Measurements from ENCODE around the gene OR6Y1.

OR6Y1 gene, protein sequence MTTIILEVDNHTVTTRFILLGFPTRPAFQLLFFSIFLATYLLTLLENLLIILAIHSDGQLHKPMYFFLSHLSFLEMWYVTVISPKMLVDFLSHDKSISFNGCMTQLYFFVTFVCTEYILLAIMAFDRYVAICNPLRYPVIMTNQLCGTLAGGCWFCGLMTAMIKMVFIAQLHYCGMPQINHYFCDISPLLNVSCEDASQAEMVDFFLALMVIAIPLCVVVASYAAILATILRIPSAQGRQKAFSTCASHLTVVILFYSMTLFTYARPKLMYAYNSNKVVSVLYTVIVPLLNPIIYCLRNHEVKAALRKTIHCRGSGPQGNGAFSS

DNA sequence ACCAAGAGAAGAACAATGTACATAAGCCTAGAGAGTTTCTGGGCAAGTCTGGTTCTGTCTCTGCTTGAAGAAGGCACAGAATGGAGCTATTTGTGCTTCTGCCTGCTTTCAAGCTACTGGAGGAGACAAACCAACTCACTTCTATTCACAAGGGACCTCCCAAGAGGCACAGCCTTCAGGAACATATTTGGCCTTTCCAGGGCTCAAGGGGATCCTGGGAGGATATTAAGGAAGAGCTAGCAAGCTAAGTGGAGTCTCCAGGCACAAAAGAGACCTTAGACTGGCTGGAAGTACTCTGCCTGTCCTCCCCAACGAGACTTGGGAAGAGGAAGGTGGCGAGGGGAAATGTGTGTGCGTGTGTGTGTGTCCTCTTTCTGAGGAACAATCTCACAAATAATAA is at the start of gene OR6Y1:
Gene OR6Y1, minus strand, starts transcription at position 54 of the 400 bp plus-strand sequence. CDS start 6,300 bp downstream, outside the sequence.
- TF ChIP-seq, protein P1, sequence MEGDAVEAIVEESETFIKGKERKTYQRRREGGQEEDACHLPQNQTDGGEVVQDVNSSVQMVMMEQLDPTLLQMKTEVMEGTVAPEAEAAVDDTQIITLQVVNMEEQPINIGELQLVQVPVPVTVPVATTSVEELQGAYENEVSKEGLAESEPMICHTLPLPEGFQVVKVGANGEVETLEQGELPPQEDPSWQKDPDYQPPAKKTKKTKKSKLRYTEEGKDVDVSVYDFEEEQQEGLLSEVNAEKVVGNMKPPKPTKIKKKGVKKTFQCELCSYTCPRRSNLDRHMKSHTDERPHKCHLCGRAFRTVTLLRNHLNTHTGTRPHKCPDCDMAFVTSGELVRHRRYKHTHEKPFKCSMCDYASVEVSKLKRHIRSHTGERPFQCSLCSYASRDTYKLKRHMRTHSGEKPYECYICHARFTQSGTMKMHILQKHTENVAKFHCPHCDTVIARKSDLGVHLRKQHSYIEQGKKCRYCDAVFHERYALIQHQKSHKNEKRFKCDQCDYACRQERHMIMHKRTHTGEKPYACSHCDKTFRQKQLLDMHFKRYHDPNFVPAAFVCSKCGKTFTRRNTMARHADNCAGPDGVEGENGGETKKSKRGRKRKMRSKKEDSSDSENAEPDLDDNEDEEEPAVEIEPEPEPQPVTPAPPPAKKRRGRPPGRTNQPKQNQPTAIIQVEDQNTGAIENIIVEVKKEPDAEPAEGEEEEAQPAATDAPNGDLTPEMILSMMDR (IDR thresholded peaks at IDR 0.05): no peak

DNA sequence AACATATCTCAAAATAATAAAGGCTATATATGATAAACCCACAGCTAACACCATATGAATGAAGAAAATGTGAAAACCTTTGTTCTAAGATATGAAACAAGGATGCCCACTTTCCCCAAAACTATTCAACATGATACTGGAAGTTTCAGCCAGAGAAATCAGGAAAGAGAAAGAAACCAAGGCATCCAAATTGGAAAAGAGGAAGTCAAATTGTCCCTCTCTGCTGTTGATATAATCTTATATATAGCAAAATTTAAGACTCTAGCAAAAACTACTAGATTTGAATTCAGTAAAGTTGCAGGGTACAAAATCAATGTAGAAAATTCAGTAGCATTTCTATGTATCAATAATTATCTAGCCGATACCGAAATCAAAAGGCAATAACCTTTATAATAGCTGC is 46.5 kb upstream of the OR6Y1 start:
- TF ChIP-seq, protein P1 (IDR thresholded peaks at IDR 0.05): no peak

DNA sequence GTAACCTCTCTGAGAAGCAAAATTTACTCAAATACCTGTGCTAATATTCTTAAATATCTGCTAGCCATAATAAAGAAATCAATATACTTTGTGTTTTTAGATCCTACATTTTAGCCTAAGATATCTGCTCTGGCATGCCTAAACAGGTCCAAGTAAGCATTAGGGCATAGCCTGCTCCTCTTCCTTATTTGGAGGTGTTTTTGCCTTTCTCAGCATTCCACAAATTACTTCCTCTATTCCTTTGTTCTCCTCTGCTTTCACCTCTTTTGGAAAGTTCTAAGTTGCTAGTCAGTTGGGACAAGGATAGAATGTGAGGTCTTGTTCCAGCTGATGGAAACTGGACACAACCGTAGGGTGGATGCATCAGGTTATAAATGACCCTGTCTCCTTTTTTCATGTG is 32.7 kb upstream of the OR6Y1 start:
- TF ChIP-seq, protein P1 (IDR thresholded peaks at IDR 0.05): no peak

DNA sequence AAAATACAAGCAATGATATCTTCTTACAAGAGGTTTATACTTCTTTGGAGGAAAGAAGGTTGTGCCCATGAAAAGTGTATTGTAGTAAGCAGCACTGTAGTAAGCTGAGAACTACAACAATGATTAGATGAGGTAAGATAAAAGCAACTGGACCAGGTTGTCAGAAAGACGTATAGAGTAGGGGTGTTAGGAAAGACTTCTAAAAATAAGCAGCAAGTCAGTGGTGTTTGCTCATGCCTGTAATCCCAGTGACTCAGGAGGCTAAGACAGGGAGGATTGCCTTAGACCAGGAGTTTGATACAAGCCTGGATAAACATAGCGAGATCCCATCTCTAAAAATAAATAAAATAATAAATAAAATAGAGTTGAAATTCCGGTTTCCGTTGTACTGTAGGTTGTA is 29.8 kb upstream of the OR6Y1 start:
- TF ChIP-seq, protein P1 (IDR thresholded peaks at IDR 0.05): no peak

DNA sequence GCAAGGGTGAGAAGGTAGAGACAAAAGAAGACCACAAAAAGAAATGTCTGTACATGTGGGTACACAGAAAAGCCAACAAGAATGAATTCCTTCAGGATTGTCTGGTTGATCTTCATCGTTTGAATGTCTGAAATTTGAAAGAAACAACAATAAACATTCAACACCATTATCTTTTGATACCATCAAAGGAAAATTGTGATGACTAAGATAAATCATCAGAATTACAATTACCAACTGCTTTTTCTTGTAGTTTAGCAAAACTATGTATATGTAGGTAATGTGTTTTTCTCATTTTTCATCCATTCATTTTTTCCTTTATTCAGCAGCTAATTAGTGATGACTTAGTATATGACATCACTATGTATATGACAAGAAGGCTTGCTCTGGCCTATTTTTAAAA is 25.5 kb upstream of the OR6Y1 start, which contains the start of gene OR10X1:
Gene OR10X1, minus strand, starts transcription at position 167 of the 400 bp plus-strand sequence. Its CDS starts 0 bp downstream, at position 167.
- TF ChIP-seq, protein P1 (IDR thresholded peaks at IDR 0.05): no peak

DNA sequence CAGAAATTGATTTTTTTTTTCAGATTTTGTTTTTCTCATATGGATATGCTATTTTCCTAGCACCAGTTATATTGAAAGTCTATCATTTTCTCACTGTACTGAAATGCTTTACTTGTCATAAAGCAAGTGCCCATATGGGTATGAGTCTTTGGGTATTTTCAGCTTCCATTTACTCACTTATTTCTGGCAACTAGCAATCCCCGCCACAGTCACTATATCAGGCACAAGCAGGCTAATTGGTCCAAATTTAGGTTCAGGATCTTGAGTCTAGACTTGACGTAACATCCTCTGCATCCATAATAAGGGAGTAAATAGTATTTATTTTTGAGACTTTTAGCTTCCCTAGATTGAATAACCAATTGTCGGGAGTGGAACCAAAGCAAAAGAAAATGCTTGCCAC is 23.4 kb upstream of the OR6Y1 start:
- TF ChIP-seq, protein P1 (IDR thresholded peaks at IDR 0.05): no peak

DNA sequence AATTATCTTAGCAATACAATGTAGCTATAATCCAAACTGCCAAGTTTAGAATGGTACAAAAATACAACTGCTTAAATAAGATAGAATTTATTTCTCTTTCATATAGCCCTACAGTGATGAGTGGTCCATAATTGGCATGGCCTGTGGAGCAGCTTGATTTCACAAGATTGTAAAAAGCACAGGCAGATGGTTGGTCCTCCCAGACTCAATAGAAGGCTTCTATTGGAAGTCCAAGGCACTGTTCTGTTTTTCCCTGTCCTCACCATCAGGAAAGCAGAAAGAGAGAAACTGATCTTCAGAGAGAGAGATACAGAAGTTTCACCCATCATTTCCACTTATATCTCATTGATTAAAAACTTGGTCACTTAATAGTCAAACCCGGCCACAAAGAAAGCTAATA is 18.0 kb upstream of the OR6Y1 start:
- TF ChIP-seq, protein P1 (IDR thresholded peaks at IDR 0.05): no peak
